Chondrocyte (in vitro differentiated cells): ENCODE data around the gene KLF15. TPM values are rescaled to one million over a fixed set of nuclear protein-coding genes. Genes with fewer than 3 reads are reported as not detected.

Experiments used
- DNase-seq: peaks from one replicate; pipeline ENCODE4 v3.0.0; 2021; ENCODE audit warnings: mixed read lengths, low spot score
- H3K27ac Mint-ChIP-seq: one replicate; pipeline ENCODE4 v1.8.0; 2021; ENCODE audit warnings: mild to moderate bottlenecking, moderate library complexity, mixed read lengths; ENCODE audit not compliant: unreplicated experiment
- H3K27me3 Mint-ChIP-seq: 2 replicates; pipeline ENCODE4 v1.8.0; 2021; ENCODE audit warnings: low read depth, mixed read lengths
- H3K36me3 Mint-ChIP-seq: 2 replicates; pipeline ENCODE4 v1.8.0; 2021; ENCODE audit warnings: low read depth, mixed read lengths
- H3K4me1 Mint-ChIP-seq: 2 replicates; pipeline ENCODE4 v1.8.0; 2021; ENCODE audit warnings: low read depth, mild to moderate bottlenecking, mixed read lengths
- H3K4me3 Mint-ChIP-seq: one replicate; pipeline ENCODE4 v1.8.0; 2021; ENCODE audit warnings: mild to moderate bottlenecking, moderate library complexity, mixed read lengths; ENCODE audit not compliant: unreplicated experiment
- H3K9me3 Mint-ChIP-seq: 2 replicates; pipeline ENCODE4 v1.8.0; 2021; ENCODE audit warnings: low read depth, mixed read lengths
- CTCF ChIP-seq: fragments of 200-600 bp; sonication (generic); IDR thresholded peaks from 2 replicates; pipeline ENCODE4 v1.5.0; 2021; ENCODE audit warnings: antibody characterized with exemption, mild to moderate bottlenecking, moderate library complexity
- total RNA-seq: library from RNA; stranded (reverse); gene quantifications from 3 replicates; pipeline ENCODE4 v1.2.1, GENCODE V29; 2021

The KLF15 gene
- total RNA-seq, 1 donor from 2014 or later = 1.3 TPM

- DNase-seq = peak; percentile 61
- TF ChIP-seq CTCF = peak; percentile 14
- H3K36me3 Mint-ChIP-seq = no peaks in the 10 kb centered on the region
- peaks cover 21% of the 10 kb centered on the region for H3K27me3 Mint-ChIP-seq
- no peak overlapping the region for H3K27ac Mint-ChIP-seq
- no peaks in the 10 kb centered on the region for H3K9me3 Mint-ChIP-seq
- H3K4me1 Mint-ChIP-seq = no peaks in the 10 kb centered on the region
- H3K4me3 Mint-ChIP-seq = no peak overlapping the region
These were observed 8.4 kb upstream of the KLF15 start for GRCh38 chr3:126365351-126366277.

- DNase-seq = peak; percentile 77
- peaks cover 26% of the 10 kb centered on the region for H3K27me3 Mint-ChIP-seq
- no peaks in the 10 kb centered on the region for H3K36me3 Mint-ChIP-seq
- no peak overlapping the region for H3K27ac Mint-ChIP-seq
- H3K4me3 Mint-ChIP-seq = no peak overlapping the region
- no peaks in the 10 kb centered on the region for H3K9me3 Mint-ChIP-seq
- no peaks in the 10 kb centered on the region for H3K4me1 Mint-ChIP-seq
- TF ChIP-seq CTCF = no peak
These were observed 7.6 kb upstream of the KLF15 start for GRCh38 chr3:126364731-126365301.

- Mint-ChIP-seq H3K27me3 (peaks cover 31% of the 10 kb centered on the region), H3K27ac (no peak overlapping the region), H3K4me3 (no peak overlapping the region), H3K4me1 (no peaks in the 10 kb centered on the region), H3K36me3 (no peaks in the 10 kb centered on the region), H3K9me3 (no peaks in the 10 kb centered on the region)
- DNase-seq = peak; percentile 71
- no peak for TF ChIP-seq CTCF
These were observed 7.0 kb upstream of the KLF15 start for GRCh38 chr3:126364130-126364695.

- no peak overlapping the region for H3K27ac Mint-ChIP-seq
- no peaks in the 10 kb centered on the region for H3K9me3 Mint-ChIP-seq
- H3K4me3 Mint-ChIP-seq = no peak overlapping the region
- peak; percentile 65 for DNase-seq
- H3K4me1 Mint-ChIP-seq = peaks cover 12% of the 10 kb centered on the region
- H3K36me3 Mint-ChIP-seq = no peaks in the 10 kb centered on the region
- peaks cover 42% of the 10 kb centered on the region for H3K27me3 Mint-ChIP-seq
- TF ChIP-seq CTCF = no peak
These were observed 4.0 kb upstream of the KLF15 start for GRCh38 chr3:126361211-126361610.

GRCh38 chr3:126360714-126361060 lies 3.5 kb upstream of the KLF15 start:
- no peak for TF ChIP-seq CTCF
- no peak overlapping the region for H3K27ac Mint-ChIP-seq
- no peak overlapping the region for H3K4me3 Mint-ChIP-seq
- peaks cover 15% of the 10 kb centered on the region for H3K4me1 Mint-ChIP-seq
- H3K27me3 Mint-ChIP-seq = peaks cover 42% of the 10 kb centered on the region
- H3K36me3 Mint-ChIP-seq = no peaks in the 10 kb centered on the region
- no peaks in the 10 kb centered on the region for H3K9me3 Mint-ChIP-seq
- no peak for DNase-seq
